Endometrial microvascular endothelial cells (primary cell): ENCODE results near the gene RBM19. TPM values are rescaled to one million over a fixed set of nuclear protein-coding genes. Genes with fewer than 3 reads are reported as not detected.

Experiments used
- in situ Hi-C: cut with HindIII; loops from 2 replicates; pipeline ENCODE4 v1.10.0; 2017; ENCODE audit warnings: low sequenced_read_pairs, low pct_unique_long_range_greater_than_20kb; ENCODE audit errors: inconsistent ontology term
- total RNA-seq: library from RNA; depleted of rRNA; stranded (reverse); fragments of >200 nt; gene quantifications from one replicate; pipeline ENCODE4 v1.2.3, GENCODE V29; 2015; ENCODE audit errors: inconsistent ontology term

Gene RBM19
- total RNA-seq, 1 donor from 2014 or later, result 30.6 TPM

GRCh38 chr12:113873740-113874139 is 92.4 kb downstream of the RBM19 start:
- in situ Hi-C loops, result no loop called here

- in situ Hi-C loops, result no loop called here
These were observed 95.2 kb downstream of the RBM19 start for GRCh38 chr12:113870890-113871289.

GRCh38 chr12:113870035-113870434 is 96.1 kb downstream of the RBM19 start:
- in situ Hi-C loops, result no loop called here

GRCh38 chr12:113868365-113868764 is 97.8 kb downstream of the RBM19 start:
- in situ Hi-C loops, result no loop called here

GRCh38 chr12:113867258-113867657 is 98.9 kb downstream of the RBM19 start:
- in situ Hi-C loops, result no loop called here

GRCh38 chr12:113866496-113866895 is 99.6 kb downstream of the RBM19 start:
- in situ Hi-C loops, result no loop called here

GRCh38 chr12:113863455-113863845 is 102.7 kb downstream of the RBM19 start:
- in situ Hi-C loops, result no loop called here

- in situ Hi-C loops, result no loop called here
These were observed 103.3 kb downstream of the RBM19 start for GRCh38 chr12:113862590-113863454.

GRCh38 chr12:113861708-113862312 is 104.3 kb downstream of the RBM19 start:
- in situ Hi-C loops, result no loop called here

GRCh38 chr12:113860950-113861349 is 105.2 kb downstream of the RBM19 start:
- in situ Hi-C loops, result no loop called here

- in situ Hi-C loops, result no loop called here
These were observed 105.9 kb downstream of the RBM19 start for GRCh38 chr12:113860059-113860820.

- in situ Hi-C loops, result no loop called here
These were observed 107.2 kb downstream of the RBM19 start for GRCh38 chr12:113858841-113859386.

GRCh38 chr12:113857371-113857770 is 108.8 kb downstream of the RBM19 start:
- in situ Hi-C loops, result no loop called here

GRCh38 chr12:113855998-113856397 is 110.1 kb downstream of the RBM19 start:
- in situ Hi-C loops, result no loop called here

- in situ Hi-C loops, result no loop called here
These were observed 111.6 kb downstream of the RBM19 start for GRCh38 chr12:113854385-113855142.

- in situ Hi-C loops, result no loop called here
These were observed 112.6 kb downstream of the RBM19 start for GRCh38 chr12:113853491-113853890.

GRCh38 chr12:113852695-113853490 is 113.2 kb downstream of the RBM19 start:
- in situ Hi-C loops, result no loop called here

GRCh38 chr12:113852264-113852663 is 113.9 kb downstream of the RBM19 start:
- in situ Hi-C loops, result no loop called here
